Lower leg skin (tissue), 3 donors: ENCODE results near the gene TAF7.

ENCODE experiments used
- POLR2A ChIP-seq, 2 donors: fragments of 450-650 bp; IDR thresholded peaks; one replicate each; pipeline ENCODE4 v1.6.1; 2016 to 2017; ENCODE audit warnings: antibody characterized with exemption in 2 of 2, mild to moderate bottlenecking in 1 of 2, moderate library complexity in 1 of 2
- TF ChIP-seq, protein P1 (sequence below), 3 donors: fragments of 450-650 bp; IDR thresholded peaks; one replicate each; pipeline ENCODE4 v1.5.1; 2016; ENCODE audit warnings: antibody characterized with exemption in 3 of 3, mild to moderate bottlenecking in 3 of 3, moderate library complexity in 2 of 3

DNA sequence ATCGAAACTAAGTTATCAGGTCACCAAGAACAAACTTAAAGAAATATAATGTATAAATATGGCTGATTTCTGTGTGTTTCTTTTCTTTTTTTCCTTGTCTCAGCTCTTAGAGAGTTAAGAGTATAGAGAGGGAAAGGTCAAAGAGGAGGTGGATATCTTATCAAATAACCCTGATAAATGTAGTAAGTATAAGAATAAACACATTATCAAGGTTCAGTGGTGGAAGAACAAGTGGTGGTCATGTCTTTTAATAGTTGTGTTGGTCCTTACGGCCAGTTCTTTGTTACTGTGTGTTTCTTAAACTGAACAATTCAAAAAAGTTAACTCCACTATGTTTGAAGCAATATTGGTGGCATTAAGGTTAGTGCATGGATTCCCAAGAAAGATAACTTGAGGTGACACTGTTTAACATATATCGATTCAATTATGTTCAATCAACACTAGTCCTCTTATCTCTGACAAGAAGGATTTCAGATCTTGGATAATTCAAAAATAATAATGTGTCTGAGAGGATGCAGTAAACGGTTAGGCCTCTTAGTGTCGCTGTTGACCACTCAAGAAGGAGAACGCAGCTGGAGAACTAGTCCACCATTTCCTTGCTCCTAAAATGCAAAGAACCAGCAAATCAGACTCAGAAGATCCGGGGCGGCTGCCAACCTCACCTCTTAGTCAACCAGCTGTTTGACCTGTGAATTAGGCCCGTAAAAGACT, 22.8 kb upstream of the TAF7 start, which contains the start of gene PCDHGA3:
- TF ChIP-seq, protein P1, sequence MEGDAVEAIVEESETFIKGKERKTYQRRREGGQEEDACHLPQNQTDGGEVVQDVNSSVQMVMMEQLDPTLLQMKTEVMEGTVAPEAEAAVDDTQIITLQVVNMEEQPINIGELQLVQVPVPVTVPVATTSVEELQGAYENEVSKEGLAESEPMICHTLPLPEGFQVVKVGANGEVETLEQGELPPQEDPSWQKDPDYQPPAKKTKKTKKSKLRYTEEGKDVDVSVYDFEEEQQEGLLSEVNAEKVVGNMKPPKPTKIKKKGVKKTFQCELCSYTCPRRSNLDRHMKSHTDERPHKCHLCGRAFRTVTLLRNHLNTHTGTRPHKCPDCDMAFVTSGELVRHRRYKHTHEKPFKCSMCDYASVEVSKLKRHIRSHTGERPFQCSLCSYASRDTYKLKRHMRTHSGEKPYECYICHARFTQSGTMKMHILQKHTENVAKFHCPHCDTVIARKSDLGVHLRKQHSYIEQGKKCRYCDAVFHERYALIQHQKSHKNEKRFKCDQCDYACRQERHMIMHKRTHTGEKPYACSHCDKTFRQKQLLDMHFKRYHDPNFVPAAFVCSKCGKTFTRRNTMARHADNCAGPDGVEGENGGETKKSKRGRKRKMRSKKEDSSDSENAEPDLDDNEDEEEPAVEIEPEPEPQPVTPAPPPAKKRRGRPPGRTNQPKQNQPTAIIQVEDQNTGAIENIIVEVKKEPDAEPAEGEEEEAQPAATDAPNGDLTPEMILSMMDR (IDR thresholded peaks at IDR 0.05), result no peak
- no peak for TF ChIP-seq POLR2A (IDR thresholded peaks at IDR 0.05)
